Neural progenitor cell (in vitro differentiated cells): ENCODE measurements around the gene ETV1. TPM values are rescaled to one million over a fixed set of nuclear protein-coding genes. Genes with fewer than 3 reads are reported as not detected.

Experiments used
- DNase-seq: peaks from one replicate; pipeline ENCODE4 v3.0.0-alpha.2; 2016; ENCODE audit warnings: low spot score
- H2AFZ ChIP-seq: fragments of 200-600 bp; sonication (generic); replicated peaks from 2 replicates; pipeline ENCODE4 v1.6.1; 2016; ENCODE audit warnings: antibody characterized with exemption
- H3F3A ChIP-seq: fragments of 200-600 bp; sonication (generic); 2 replicates; pipeline ENCODE4 v1.6.1; 2016; ENCODE audit warnings: antibody characterized with exemption, low read depth
- H3K27ac ChIP-seq: fragments of 200-600 bp; sonication (generic); 2 replicates; pipeline ENCODE4 v1.5.1; 2016; ENCODE audit warnings: mild to moderate bottlenecking
- H3K27me3 ChIP-seq: fragments of 200-600 bp; sonication (generic); 2 replicates; pipeline ENCODE4 v1.6.1; 2016; ENCODE audit warnings: mild to moderate bottlenecking, moderate library complexity
- H3K36me3 ChIP-seq: fragments of 200-600 bp; sonication (generic); 2 replicates; pipeline ENCODE4 v1.5.1; 2016
- H3K4me1 ChIP-seq: fragments of 200-600 bp; sonication (generic); 2 replicates; pipeline ENCODE4 v1.6.1; 2016; ENCODE audit warnings: mixed run types
- H3K4me2 ChIP-seq: fragments of 200-600 bp; sonication (generic); 2 replicates; pipeline ENCODE4 v1.6.1; 2016
- H3K4me3 ChIP-seq: fragments of 200-600 bp; sonication (generic); 2 replicates; pipeline ENCODE4 v1.5.1; 2016
- H3K79me2 ChIP-seq: fragments of 200-600 bp; sonication (generic); 2 replicates; pipeline ENCODE4 v1.6.1; 2016; ENCODE audit warnings: low read depth
- H3K9ac ChIP-seq: fragments of 200-600 bp; sonication (generic); 2 replicates; pipeline ENCODE4 v1.6.1; 2016
- H3K9me3 ChIP-seq: fragments of 200-600 bp; sonication (generic); 2 replicates; pipeline ENCODE4 v1.5.1; 2016; ENCODE audit warnings: low read depth
- H4K20me1 ChIP-seq: fragments of 200-600 bp; sonication (generic); 2 replicates; pipeline ENCODE4 v1.6.1; 2016; ENCODE audit warnings: low read depth
- H3K27ac Mint-ChIP-seq: 3 replicates; pipeline ENCODE4 v1.8.0; 2021; ENCODE audit warnings: mixed read lengths
- H3K27me3 Mint-ChIP-seq: 2 replicates; pipeline ENCODE4 v1.8.0; 2022; ENCODE audit warnings: low read depth, mild to moderate bottlenecking, inconsistent platforms, moderate library complexity, mixed read lengths; ENCODE audit not compliant: insufficient read depth
- H3K36me3 Mint-ChIP-seq: 3 replicates; pipeline ENCODE4 v1.8.0; 2021; ENCODE audit warnings: mixed read lengths
- H3K4me1 Mint-ChIP-seq: 3 replicates; pipeline ENCODE4 v1.8.0; 2021; ENCODE audit warnings: mixed read lengths
- H3K4me3 Mint-ChIP-seq: 3 replicates; pipeline ENCODE4 v1.8.0; 2021; ENCODE audit warnings: mild to moderate bottlenecking, moderate library complexity, mixed read lengths
- H3K9me3 Mint-ChIP-seq: 3 replicates; pipeline ENCODE4 v1.8.0; 2020; ENCODE audit warnings: mixed read lengths
- EZH2 ChIP-seq: fragments of 200-600 bp; sonication (generic); IDR thresholded peaks from 2 replicates; pipeline ENCODE4 v1.6.1; 2017; ENCODE audit warnings: antibody characterized with exemption, mild to moderate bottlenecking, moderate library complexity
- EZH2phosphoT487 ChIP-seq: fragments of 200-600 bp; sonication (generic); IDR thresholded peaks from 2 replicates; pipeline ENCODE4 v1.6.1; 2017; ENCODE audit warnings: antibody characterized with exemption
- total RNA-seq: library from RNA; depleted of rRNA; stranded (reverse); fragments of >200 nt; gene quantifications from 2 replicates; pipeline ENCODE4 v1.2.3, GENCODE V29; 2015; ENCODE audit warnings: low replicate concordance
- TF ChIP-seq, protein P1 (sequence below): fragments of 200-600 bp; sonication (generic); IDR thresholded peaks from 2 replicates; pipeline ENCODE4 v1.5.1; 2017; ENCODE audit warnings: antibody characterized with exemption, mild to moderate bottlenecking

The ETV1 gene
- total RNA-seq, 1 donor from 2014 or later = 36.8 TPM

DNA sequence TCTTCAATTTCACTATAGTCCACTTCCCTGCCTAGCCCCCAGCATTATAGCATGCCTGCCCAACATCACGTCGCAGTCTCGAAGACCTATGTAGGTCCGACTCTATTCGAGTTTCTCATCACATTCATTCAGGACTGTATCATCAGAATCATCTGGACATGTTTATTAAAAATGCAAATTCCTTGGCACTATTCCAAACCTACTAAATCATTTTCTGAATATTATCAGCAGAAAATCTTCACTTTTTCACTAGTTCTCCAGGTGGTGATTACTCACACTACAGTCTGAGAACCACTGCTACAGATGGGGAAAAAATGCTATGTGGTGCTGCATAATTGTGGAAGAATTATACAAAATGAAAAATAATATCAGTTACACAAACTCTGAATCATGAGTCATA lies 29.3 kb upstream of the ETV1 start:
- Mint-ChIP-seq H3K27me3 (no peaks in the 10 kb centered on the region), H3K4me3 (no peak overlapping the region), H3K4me1 (no peaks in the 10 kb centered on the region), H3K27ac (no peak overlapping the region), H3K9me3 (no peaks in the 10 kb centered on the region), H3K36me3 (no peaks in the 10 kb centered on the region)
- H3K27me3 ChIP-seq = no peaks in the 10 kb centered on the region
- H3K36me3 ChIP-seq = no peaks in the 10 kb centered on the region
- no peak for DNase-seq
- no peaks in the 10 kb centered on the region for H4K20me1 ChIP-seq
- no peaks in the 10 kb centered on the region for H3K79me2 ChIP-seq
- no peak overlapping the region for H3K9ac ChIP-seq
- no peak overlapping the region for H3K27ac ChIP-seq
- no peaks in the 10 kb centered on the region for H3K4me1 ChIP-seq
- no peak overlapping the region for H3K4me3 ChIP-seq
- TF ChIP-seq EZH2phosphoT487 (no peak), EZH2 (no peak)
- TF ChIP-seq, protein P1, sequence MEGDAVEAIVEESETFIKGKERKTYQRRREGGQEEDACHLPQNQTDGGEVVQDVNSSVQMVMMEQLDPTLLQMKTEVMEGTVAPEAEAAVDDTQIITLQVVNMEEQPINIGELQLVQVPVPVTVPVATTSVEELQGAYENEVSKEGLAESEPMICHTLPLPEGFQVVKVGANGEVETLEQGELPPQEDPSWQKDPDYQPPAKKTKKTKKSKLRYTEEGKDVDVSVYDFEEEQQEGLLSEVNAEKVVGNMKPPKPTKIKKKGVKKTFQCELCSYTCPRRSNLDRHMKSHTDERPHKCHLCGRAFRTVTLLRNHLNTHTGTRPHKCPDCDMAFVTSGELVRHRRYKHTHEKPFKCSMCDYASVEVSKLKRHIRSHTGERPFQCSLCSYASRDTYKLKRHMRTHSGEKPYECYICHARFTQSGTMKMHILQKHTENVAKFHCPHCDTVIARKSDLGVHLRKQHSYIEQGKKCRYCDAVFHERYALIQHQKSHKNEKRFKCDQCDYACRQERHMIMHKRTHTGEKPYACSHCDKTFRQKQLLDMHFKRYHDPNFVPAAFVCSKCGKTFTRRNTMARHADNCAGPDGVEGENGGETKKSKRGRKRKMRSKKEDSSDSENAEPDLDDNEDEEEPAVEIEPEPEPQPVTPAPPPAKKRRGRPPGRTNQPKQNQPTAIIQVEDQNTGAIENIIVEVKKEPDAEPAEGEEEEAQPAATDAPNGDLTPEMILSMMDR = no peak
- no peaks in the 10 kb centered on the region for H3F3A ChIP-seq
- no peak overlapping the region for H3K4me2 ChIP-seq
- H3K9me3 ChIP-seq = no peaks in the 10 kb centered on the region
- no peak overlapping the region for H2AFZ ChIP-seq

DNA sequence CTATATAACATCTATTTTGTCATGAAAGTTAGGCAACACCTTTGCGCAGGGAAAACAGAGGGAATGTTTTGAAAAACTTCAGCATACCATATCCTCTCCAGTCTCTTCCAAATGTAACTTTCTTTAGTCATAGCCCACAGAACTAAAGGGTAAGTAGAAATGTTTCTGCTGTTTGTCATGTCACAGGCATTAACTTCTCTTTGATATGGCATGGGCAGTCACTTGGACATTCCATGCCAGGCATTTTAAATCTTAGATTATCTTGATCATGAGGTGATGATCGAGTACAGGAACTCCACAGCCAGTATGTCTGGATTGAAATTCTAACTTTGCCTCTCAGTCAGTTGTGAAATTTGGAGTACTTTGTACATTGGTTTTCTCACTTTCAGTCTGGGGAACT lies 27.5 kb upstream of the ETV1 start:
- H3K9me3 Mint-ChIP-seq = no peaks in the 10 kb centered on the region
- H3K27me3 Mint-ChIP-seq = no peaks in the 10 kb centered on the region
- H2AFZ ChIP-seq = peak overlapping the region; percentile 11

DNA sequence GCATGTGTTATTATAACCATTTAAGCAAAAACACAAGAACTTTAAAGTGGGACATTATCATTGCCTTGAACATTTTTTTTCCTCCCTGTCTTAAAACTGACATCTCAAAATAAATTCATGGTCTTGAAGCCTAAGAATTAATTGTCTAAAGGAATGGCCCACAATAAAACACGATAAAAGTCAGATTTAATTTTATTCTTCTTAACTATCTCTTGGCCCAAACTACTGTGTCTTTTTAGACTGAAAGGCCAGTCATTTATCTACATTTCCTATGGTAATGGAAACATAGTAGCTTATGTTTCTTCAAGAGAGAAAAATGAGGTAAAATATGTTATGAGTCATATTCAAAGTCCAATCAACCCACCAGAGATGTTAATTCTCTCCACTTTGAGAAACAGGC lies 24.4 kb upstream of the ETV1 start:
- no peaks in the 10 kb centered on the region for H3K79me2 ChIP-seq
- Mint-ChIP-seq H3K36me3 (no peaks in the 10 kb centered on the region), H3K27me3 (peaks cover 2% of the 10 kb centered on the region), H3K27ac (no peak overlapping the region), H3K9me3 (no peaks in the 10 kb centered on the region), H3K4me1 (peaks cover 13% of the 10 kb centered on the region), H3K4me3 (no peak overlapping the region)
- no peak overlapping the region for H3K9ac ChIP-seq
- no peak for DNase-seq
- H3K4me2 ChIP-seq = no peak overlapping the region
- no peaks in the 10 kb centered on the region for H4K20me1 ChIP-seq
- H3K36me3 ChIP-seq = no peaks in the 10 kb centered on the region
- H2AFZ ChIP-seq = no peak overlapping the region
- H3K4me1 ChIP-seq = peaks cover 7% of the 10 kb centered on the region
- no peak overlapping the region for H3K4me3 ChIP-seq
- no peaks in the 10 kb centered on the region for H3K27me3 ChIP-seq
- no peak overlapping the region for H3K27ac ChIP-seq
- H3F3A ChIP-seq = peaks cover 4% of the 10 kb centered on the region
- TF ChIP-seq EZH2phosphoT487 = no peak
- TF ChIP-seq EZH2 = no peak
- TF ChIP-seq, protein P1 = no peak
- no peaks in the 10 kb centered on the region for H3K9me3 ChIP-seq

More for the DNA sequence above, 27.5 kb upstream of the ETV1 start:
- no peak for DNase-seq
- Histone ChIP-seq H3K9me3 (no peaks in the 10 kb centered on the region), H3K27ac (no peak overlapping the region), H3F3A (no peaks in the 10 kb centered on the region), H3K4me1 (no peaks in the 10 kb centered on the region), H4K20me1 (no peaks in the 10 kb centered on the region), H3K27me3 (no peaks in the 10 kb centered on the region), H3K79me2 (no peaks in the 10 kb centered on the region), H3K4me3 (no peak overlapping the region), H3K9ac (no peak overlapping the region), H3K4me2 (no peak overlapping the region), H3K36me3 (no peaks in the 10 kb centered on the region)
- no peak overlapping the region for H3K27ac Mint-ChIP-seq
- no peak overlapping the region for H3K4me3 Mint-ChIP-seq
- TF ChIP-seq EZH2 (no peak), EZH2phosphoT487 (no peak)
- TF ChIP-seq, protein P1 = no peak
- H3K36me3 Mint-ChIP-seq = no peaks in the 10 kb centered on the region
- peaks cover under 1% of the 10 kb centered on the region for H3K4me1 Mint-ChIP-seq
